Body of pancreas (tissue), 4 donors: ENCODE measurements around the gene FBXO2.

Experiments
- POLR2A ChIP-seq, 3 donors: fragments of 450-650 bp; IDR thresholded peaks; one replicate each; pipeline ENCODE4 v1.6.1; 2016; ENCODE audit warnings: antibody characterized with exemption in 3 of 3, mild to moderate bottlenecking in 2 of 3
- TF ChIP-seq, protein P1 (sequence below), 7 experiments: fragments of 450-650 bp in 4 of 7; fragments of 200-600 bp in 3 of 7; sonication (generic) in 3 of 7; IDR thresholded peaks; one replicate each; pipeline ENCODE4 v1.5.1; 2016 to 2019; ENCODE audit warnings: antibody characterized with exemption in 7 of 7

DNA sequence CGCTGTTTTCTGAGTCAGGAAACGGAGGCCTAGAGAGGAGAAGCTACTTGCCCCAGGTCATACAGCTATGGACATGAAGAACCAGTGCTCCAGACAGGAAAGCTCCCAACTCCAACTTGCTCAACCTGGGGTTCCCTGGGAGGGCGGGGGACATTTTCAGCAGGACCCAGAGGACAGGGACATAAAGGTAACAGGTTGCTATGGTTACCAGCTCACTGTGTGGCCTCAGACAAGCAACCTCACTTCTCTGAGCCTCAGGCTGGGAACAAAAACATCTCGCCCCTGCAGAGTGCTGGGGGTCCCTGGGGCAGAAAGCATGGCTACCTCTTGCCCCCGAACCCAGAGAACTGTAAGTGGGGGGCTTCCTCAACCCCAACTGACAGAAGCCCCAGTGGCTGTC, 16.1 kb downstream of the FBXO2 start:
- no peak for TF ChIP-seq POLR2A (IDR thresholded peaks at IDR 0.05)
- TF ChIP-seq, protein P1, sequence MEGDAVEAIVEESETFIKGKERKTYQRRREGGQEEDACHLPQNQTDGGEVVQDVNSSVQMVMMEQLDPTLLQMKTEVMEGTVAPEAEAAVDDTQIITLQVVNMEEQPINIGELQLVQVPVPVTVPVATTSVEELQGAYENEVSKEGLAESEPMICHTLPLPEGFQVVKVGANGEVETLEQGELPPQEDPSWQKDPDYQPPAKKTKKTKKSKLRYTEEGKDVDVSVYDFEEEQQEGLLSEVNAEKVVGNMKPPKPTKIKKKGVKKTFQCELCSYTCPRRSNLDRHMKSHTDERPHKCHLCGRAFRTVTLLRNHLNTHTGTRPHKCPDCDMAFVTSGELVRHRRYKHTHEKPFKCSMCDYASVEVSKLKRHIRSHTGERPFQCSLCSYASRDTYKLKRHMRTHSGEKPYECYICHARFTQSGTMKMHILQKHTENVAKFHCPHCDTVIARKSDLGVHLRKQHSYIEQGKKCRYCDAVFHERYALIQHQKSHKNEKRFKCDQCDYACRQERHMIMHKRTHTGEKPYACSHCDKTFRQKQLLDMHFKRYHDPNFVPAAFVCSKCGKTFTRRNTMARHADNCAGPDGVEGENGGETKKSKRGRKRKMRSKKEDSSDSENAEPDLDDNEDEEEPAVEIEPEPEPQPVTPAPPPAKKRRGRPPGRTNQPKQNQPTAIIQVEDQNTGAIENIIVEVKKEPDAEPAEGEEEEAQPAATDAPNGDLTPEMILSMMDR (IDR thresholded peaks at IDR 0.05), result no peak
